GM23338 (cell line): ENCODE data around the gene MYOZ3.

Experiments
- POLR2AphosphoS5 ChIP-seq: IDR thresholded peaks from 2 replicates; pipeline ENCODE4 v1.6.1; 2016; ENCODE audit warnings: antibody characterized with exemption, low read depth
- ZNF462 ChIP-seq: fragments of 250-450 bp; sonication (Bioruptor Pico); IDR thresholded peaks from 2 replicates; pipeline ENCODE4 v1.5.0; 2020; ENCODE audit warnings: mild to moderate bottlenecking, moderate library complexity

- TF ChIP-seq POLR2AphosphoS5 (no peak), ZNF462 (CRISPR knock-in tag) (no peak)
Observed at GRCh38 chr5:150690760-150691159, 29.7 kb downstream of the MYOZ3 start.
